Measurements from ENCODE around the gene NTM.
"Not testable (repeated sequence)": the region's sequence is repeated elsewhere in the genome, so short reads cannot be mapped to it uniquely, and the experiment has no call there.

NTM gene

DNA sequence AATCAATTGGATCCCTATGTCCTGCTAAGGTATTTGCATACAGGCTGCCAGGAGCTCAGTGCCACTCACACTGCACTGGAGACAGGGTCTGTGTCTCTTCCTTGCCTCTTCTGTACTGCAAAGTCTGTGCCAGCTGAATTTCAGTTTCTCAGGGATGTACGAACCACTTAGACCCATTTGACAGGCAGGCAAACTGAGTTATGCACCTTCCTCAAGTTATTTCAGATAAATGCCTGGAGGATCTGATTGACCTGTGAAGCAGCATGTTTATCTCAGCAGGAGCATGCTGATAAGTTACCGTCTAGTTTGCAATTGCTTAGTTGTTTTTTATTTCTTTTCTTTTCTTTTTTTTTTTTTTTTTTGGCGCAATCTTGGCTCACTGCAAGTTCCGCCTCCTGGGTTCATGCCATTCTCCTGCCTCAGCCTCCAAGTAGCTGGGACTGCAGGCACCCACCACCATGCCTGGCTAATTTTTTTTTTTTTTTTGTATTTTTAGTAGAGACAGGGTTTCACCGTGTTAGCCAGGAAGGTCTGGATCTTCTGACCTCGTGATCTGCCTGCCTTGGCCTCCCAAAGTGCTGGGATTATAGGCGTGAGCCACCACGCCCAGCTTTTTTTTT, 54.0 kb downstream of the NTM start:
- DNase-seq = not testable (repeated sequence)

DNA sequence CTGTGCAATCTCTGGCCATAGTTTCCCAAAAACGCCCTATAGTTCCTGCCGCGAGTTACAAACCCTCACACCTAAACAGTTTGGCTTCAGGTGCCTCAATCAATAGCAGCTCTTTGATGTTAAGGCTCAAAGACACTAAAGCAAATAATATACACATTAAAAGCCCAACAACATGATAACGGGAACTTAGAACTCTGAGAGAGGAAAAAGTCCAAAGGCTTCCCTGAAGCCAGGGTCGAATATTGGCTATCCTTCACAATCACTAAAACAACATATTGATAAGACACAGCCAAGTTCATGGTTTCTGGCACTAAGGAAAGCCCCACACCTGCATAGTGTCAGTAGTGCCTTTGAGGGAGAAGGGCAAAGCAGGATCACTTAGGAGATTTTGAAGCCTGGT, 54.9 kb downstream of the NTM start:
- no peak for DNase-seq

DNA sequence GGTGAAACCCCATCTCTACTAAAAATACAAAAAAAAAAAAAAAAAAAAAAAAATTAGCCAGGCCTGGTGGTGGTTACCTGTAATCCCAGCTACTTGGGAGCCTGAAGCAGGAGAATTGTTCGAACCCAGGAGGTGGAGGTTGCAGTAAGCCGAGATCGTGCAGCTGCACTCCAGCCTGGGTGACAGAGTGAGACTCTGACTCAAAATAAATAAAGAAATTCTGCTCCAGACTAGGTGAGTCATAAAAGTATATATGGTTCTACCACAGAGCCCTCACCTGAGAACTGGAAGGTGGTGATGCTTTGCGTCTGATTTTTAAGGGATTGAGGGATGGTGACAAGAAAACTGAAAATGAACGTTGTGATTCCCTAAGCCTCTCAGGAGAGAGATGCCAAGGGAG, 58.4 kb downstream of the NTM start:
- DNase-seq = no peak

DNA sequence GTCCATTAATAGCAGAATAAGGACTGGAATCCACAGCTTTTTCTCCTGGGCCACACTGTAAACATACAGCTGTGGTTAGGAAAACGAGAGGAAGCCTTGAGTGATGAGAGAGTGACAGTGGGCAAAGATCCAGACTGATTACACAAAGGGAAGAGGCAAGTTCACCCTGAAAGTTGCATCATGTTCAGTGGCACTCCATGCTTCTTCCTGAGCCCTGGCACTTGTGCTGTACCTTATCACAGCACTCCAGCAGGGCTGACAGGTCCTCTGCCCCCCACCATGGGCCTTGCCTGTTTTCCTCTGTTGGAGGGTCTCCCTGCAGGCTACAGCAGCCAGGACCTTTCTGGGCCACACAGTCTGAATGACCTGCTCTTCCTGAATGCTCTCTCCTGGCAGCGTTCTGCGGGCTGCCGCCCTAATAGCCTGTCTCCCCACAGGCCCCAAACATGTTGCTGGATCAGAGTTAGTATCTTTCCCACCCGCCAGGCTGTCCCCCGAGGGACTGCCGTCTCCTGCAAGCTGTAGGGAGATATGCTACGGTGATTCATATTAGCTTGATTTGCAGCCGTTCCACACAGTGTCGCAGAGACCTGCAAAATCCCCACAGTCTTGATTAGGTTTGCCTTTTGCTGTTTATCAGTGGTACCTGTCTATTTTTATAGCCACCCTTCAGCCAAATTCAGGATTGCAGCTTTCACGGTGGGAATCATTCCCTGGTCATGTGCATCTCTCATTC, 60.2 kb downstream of the NTM start:
- no peak for DNase-seq

DNA sequence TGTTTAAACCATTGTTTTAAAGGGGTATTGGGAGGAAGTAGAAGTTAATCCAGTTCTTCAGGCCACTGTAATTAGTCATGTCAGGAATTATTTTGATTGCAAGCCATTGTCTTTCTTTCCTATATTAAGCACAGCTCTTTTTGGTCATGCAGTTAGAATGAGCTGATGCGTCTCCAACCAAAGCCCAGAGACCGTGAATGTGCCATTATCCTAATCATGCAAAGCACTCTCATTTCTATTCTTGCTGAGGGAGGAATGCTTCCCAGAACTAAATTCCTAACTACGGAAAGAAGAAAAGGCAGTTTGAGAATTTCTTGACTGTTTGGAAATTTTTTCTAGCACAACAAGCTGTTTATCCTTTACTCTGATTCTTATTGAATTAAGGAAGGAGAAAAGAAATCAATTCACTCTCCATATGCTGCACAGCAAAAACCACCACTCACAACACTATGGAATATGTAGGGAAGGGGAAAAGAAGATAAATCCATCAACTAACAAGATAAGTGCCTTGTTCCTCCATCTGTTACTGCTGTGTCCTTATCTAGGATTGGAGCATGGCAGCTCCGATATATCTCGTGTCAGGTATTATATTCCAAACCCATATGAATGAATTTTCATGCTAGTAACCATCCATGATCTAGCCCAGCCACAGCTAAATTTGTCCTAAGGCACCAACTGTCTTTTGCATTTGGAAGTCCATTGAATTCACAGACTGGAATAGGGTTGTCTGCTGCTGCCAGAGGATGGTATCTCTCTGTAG, 70.8 kb downstream of the NTM start:
- no peak for DNase-seq

DNA sequence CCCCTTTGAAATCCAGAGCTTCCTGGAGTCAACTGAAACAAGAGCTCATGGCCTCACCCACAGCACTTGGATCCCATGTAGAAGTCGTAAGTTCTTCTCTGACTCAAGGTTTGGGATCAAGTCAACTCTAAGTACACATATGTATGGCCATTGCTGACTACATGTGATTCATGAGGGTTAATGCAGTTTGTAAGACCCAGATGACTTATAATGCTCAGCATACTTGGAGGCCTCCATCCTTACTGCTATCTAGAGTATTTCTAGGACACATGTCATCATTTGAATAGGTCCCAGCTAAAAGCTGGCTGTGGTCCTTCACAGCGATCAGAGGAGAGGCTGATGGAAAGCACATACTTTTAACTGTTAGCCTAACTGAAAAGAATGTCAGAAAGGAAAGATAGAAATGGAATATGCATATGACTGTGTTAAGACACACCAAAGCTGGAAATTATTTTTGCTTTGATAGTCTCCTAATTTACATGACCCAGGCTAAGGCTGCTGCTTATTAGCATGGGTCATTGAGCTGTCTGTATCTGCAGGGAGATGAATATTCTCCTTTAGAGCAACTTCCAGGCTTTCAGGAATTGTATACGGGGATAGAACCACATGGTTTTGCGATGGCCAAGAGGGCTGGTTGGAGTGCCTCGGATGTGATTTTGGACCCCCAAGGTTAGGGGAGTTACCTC, 76.3 kb downstream of the NTM start:
- DNase-seq = no peak

DNA sequence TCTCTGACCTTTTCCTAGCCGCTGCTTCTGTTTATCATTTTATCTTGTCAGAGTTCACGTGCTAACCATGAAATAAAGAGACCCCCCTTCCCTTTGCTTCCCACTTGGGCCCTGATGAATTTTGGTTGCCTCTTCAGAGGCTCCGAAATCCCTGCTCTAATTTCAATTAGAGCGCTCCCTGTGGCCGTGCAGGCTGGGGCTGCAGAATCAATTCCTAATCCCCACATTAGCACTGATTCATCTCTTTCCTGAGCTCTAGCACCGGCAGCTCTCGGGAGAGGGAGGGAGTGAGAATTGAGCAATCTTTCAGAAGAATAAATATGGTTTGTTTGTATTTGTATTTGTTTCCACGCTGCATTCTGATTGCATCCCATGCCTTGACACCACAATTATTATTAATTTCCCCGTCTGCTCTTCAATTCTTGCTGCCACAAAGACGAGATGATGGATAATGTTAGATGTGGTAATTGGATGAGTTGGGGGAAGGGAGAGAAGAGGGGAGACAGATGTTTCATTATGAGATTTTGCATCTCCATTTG, 76.9 kb downstream of the NTM start:
- no peak for DNase-seq

DNA sequence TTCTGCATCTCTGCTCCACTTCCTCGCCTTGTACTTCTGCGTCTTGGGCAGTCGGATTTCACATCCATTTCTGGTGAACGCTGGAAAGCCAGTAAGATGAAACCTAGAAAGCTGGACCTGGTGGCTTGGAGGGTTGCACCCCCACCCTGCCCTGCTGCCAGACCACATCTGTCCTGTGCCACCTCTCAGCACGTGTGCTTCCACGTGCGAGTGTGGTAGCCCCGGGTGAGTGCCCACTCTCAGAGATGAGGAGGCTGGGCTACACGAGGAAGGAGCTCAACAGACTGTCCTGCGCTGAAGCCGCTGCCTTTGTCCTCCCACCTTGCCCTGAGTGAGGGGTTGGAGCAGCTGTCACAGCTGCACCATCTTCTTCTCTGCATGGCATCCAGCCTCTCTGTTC, 77.5 kb downstream of the NTM start:
- DNase-seq = no peak

DNA sequence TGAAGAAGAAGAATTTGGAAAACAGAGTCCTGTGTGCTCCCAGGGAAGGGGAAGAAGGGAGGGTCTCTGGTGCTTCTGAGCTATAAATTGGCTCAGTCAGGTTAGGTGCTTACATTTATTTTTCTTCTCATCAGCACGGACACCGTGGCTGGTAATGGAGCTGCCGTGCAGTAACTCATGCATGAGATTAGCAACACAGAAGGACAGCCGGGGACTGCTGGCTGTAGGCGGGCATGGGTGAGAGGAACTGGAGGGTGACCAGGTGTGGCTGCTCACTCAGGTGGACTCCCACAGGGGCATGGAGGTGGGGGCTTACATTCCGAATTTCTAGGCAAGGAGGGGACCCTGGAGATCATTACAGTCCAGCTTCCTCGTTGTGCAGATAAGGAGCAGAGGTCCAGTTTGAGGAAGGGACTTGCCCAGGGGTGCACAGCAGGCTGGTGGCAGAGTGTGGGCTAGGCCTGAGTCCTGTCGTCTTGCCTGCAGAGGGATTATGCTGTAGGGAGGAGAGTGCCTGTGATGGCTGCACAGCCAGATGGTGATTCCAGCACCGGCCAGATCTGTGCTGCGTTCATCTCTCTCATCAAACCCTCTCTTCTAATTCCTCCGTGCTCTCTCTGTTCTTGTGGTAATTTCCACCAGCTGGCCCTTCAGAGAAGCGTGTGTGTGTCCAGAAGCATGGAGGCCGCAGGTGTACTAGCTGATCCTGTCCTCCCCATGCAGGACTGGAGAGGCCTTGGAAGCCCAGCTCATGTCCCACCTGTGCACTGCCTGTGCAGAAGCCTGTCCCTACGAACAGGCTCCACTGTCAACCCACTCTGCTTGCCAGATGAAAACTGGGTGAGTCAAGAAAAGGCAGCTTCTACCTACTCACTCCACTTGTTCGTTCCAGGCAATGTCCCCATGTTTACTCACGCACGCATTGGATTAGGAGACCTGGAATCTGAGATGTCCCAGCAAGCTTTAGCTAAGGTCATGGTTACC, 78.9 kb downstream of the NTM start:
- no peak for DNase-seq

DNA sequence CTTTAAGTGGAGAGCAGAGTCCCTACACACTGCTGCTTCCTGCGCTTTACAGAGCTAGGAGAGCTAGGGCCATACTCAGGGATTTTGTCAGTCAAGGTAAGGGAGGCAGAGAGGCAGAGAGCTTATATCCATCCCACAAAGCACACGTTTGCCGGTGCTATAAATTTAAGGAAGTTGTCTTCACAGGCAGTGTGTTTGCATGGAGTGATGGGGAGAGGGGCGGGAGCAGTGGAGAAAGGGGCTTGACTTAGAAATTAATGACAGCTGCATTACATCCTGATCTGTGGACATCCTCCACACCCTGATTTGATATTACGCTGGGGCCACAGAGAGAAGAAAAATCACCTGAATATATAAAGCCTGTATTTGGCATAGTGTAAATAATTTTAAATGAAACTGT, 84.1 kb downstream of the NTM start:
- DNase-seq = no peak

DNA sequence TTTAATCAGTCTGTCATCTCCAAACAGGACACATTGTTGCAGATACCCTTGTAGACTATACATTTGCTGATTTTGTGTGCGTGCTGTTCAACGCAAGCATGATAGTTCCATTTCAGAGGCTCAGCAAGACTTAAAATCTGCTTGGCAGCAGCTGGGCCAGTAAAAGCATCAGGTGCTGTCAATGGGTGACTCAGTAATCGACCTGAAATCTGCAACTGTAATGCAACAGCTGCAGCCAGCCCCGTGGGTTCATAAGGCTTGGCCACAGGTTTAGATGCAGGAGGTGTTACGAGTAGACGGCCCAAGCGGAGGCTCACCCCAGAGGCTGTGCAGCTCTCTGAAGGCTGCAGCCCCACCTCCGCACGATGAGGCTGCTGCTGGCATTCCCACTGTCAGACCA, 84.6 kb downstream of the NTM start:
- no peak for DNase-seq

DNA sequence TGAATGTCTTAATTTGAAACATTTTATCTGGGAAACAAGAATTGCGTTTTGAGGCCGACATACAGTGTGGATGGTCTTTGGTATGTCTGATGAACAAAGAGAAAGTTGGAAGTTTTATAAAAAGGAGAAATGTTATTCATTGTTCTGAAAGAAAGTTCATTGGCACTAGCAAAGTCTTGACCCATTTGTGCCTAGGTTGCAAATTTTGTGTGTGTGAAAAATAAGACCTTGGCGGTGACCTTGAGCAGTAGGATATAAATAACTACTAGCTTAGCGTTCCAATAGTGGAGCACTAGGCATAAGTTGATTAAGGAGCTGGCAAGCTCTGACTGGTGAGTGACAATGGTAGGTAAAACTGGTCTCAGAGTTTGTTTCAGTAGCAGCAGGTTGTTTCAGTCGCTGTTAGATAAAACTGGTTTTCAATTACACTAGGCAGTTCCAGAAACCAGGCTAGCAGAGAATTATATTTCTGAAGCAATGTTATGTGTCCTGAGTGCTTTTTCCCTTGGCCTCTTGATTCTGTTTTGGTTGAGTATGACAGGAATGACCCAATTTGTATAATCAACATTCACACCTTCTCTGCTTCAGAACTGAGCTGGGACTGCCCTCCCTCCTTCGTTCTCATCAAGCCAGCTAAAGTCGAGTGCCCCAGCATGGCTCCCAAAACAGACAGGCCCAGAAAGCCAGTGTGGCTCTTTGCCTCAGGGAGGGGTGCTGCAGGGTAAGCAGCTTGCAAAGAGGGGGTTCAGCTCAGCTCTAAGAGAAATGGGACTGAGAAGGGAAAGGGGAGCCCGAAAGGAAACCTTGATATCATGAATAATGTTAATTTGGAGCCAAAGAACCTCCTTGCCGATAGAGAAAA, 85.7 kb downstream of the NTM start:
- no peak for DNase-seq

DNA sequence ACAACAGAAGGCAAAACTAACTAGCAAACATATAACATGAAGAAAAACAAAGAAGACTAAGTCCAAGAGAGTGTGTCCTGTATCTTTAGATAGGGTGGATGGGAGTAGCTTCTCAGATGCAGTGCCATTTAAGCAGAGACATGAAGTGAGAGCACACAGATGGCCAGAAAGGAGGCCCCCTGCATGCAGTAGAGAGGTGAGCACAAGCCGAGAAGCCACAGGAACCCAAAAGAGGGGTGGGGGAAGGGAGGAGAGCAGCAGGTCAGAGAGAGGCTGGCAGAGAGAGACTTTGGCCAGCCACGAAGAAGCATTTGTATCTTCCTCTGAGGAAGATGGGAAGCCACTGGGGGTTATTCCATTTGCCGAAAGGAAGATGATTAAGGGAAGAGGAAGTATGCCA, 86.7 kb downstream of the NTM start:
- no peak for DNase-seq

DNA sequence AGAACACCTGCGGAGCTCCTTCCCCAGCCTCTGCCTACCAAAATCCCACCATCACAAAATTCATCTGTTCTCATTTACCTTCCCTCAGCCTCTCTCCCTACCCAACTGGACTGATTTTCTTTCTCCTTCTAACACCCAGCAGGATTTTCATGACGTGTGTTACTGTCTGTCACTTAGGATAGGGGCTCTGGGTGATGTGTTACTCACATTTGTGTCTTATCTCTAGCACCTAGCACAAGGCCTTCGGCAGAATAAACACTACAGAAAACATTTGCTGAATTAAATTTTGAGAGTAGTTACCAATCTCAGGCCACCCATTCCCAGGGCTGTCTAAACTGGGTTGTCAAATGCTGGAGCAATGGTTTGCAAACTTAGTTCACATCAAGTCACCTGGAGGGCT, 88.0 kb downstream of the NTM start:
- no peak for DNase-seq

DNA sequence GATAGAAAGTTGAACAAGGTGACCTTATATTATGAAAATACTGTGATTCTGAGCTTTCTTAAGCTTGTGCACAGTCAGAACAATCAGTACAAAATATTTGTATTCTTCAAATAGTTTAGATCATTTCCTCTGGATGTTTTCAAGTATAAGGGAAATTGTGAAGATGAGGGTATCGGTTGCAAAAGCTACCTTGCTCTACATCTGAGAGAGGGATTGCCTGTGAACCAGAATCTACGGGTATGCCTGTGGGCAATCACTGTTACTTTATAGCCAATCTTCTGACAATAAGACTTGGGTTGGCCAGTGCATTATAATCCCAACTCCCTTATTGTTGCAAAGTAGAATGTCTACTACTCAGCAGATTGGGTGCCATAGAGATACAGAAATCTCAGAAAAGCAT, 90.5 kb downstream of the NTM start:
- DNase-seq = no peak

DNA sequence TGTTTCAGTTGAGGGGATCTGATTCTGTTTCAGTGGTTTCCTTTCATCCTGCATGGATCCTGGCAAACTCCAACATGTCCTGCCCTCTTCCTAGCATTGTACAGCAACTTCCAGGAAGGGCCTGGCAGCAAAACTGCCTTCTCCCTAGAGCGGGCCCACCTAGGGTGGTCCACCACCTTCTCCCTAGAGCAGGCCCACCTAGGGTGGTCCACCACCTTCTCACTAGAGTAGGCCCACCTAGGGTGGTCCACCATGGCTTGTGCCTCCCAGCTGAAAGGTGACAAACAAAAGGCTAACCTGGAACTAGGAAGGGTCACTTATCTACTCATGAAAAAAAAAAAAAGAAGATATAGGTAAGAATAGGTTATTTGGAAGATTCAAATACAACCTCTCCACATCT, 92.2 kb downstream of the NTM start:
- DNase-seq = no peak

DNA sequence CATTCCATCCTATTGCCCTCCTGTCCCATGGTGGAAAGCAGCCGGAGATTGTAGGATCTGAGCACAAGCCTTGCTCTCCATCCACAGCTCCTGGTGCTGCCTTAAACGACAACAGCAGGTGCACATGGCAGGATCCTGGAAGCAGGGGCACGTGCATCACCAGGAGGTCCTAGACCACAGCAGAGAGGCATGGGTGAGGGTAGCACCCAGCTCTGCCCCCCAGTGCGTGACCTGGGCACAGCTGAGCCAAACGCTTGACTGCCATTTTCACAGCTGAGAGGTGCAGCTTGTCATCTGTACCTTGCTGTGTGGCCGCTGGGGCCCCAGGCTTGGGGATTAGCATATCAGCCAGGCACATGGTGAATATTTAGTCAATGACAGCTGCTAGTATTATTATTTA, 92.7 kb downstream of the NTM start:
- no peak for DNase-seq

DNA sequence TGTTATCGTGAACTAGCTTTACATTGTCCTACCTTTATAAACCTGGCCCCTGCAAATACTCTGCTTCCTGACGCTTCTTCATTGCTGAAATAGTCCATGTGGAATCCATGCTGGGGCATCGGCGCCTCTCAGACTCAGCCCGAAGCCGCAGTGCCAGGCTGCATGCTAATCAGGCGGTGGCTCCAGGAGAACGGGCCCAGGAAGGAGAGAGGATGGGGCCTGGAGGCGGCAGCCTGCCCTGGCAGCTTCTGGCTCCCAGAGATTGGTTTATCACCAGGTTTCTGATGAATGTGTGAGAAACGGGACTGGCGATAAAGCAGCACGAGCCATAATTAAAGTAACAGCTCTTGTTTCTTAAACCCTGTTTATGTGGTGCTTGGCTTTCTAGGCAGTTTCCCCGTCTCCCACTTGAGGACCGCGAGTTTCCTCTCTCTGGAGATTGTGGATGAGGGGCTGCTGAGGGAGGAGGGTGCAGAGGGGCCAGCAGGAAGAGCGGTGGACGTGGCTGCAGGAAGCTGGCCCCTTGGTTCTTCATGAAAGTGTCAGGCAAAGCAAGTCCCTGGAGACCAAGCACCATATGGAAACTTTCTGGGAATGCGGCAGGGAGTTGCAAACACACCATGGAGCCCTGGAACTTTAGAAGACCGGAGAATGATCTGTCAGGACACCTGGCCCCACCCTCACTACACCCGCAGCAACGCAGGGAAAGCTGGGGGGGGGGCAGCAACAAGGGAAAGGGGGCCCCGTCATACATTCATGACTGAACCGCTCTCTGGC, 93.4 kb downstream of the NTM start:
- DNase-seq = no peak

DNA sequence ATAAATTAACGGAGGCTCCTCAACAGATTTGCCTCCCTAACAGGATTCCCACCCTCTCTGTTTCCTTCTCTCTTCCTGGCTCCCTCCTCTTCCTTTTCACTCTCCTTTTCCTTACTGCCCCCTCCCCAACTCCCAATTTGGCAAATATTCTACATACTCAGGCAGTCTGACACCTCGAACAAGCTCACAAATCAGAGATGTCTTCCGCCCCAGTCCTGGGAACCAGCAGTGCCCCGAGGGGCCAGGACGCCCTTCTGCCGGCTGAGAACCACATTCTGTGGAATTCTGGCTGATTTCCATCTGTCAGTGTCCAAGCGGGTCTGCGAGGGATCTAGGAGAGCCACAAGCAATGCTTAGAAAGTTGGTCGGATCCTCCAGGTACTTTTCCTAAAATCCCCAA, 94.0 kb downstream of the NTM start:
- DNase-seq = no peak

DNA sequence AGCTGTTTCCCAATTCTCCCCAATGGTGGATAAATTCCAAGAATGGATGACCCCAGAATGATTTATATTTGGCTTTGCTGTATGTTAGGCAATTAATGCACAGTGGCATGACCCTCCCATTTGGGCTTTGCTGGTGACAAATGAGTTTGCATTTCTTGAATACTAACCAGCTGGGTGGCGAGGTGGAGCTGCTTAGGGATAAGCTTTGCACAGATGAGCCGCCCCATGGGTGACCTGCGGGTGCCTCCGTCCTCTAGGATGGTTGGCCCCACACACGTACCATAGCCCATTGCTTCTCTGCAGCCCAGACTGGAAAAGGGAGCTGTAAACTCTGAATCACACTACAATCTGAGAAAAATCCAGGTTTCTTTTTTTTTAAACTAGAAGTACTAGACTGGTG, 94.6 kb downstream of the NTM start:
- DNase-seq = no peak
